Fibroblast of skin of right quadriceps (primary cell): ENCODE results near the gene FILIP1L.
"Not testable (repeated sequence)": the region's sequence is repeated elsewhere in the genome, so short reads cannot be mapped to it uniquely, and the experiment has no call there.

Source experiments
- DNase-seq: peaks from one replicate; pipeline ENCODE4 v3.0.0-alpha.2; 2013

Gene FILIP1L

DNA sequence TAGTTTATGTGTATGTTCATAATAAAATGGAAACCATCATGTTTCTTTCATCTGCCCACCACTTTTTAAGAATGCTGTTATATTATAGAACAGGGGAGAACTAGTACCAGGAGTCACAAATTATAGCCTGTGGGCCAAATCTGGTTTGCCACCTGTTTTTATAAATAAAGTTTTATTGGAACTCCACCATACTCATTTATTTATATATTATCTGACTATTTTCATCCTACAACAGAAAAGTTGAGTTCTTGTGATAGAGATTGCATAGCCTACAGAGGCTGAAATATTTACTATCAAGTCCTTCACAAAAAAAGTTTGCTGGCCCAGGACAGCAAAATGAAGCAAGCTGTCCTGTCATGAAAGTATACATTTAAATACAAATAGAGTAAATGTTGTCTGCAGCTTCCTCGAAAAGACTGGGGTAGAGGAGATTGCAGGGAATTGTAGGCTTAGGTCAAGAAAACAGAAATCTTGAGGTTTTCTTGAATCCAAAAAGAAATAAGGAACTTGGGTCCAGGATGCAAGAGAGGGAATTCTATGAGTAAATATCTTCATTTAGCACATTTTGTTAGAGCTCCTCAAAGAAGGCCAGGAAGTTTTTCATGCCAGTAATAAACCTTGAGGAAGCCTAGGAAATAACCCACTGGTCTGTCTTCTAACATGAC, 41.1 kb downstream of the FILIP1L start:
- DNase-seq, result no peak

DNA sequence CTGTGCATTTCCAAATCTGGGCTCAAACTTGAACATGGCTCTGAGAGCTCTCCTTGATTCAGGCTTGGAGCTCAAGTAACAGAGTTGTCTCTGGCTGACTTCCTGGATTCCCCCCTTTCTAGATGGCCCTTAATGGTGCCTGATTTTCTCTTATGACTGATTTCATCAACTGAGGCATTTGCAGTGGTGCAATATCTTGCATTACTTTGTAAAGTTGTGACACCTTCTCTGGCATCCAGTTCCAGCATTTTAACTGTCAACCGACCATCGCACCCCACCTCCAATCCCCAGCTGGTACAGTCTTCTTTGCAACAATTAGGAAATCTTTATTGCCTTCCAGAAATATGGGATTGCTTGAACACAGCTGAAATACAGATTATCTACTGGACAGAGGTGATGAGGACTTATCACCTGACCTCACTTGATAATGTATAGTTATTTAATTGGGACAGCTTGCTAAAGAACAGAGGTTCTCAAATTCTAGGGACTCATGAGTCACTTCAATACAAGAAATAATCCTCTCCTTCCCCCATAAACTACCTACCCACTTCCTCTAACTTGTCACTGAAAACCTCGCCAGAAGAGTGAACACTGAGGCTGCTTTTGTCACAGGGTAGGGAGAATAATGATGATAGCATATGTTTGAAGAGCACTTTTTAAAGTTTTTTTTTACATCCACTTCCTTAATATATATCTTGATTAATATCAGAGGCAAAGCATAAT, 41.8 kb downstream of the FILIP1L start:
- peak; percentile 67 for DNase-seq

DNA sequence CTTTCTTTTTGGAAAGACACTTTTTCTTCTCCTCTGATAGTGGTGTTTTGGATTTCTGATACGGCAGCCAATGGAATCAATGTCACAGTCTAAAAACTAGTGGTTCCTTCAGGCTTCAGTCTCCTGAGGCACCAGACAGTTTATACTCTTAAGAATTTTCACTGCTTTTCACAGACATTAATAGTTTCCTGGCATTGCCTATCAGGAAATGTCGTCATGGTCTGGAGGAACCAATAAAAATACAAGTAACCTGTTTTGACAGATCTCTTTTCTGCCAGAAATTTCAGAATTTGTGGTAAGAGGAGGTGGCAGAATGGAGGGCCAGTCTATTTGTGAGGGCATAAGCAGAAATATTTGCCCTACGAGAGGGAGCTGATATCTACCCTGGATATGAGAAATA, 44.8 kb downstream of the FILIP1L start:
- no peak for DNase-seq

DNA sequence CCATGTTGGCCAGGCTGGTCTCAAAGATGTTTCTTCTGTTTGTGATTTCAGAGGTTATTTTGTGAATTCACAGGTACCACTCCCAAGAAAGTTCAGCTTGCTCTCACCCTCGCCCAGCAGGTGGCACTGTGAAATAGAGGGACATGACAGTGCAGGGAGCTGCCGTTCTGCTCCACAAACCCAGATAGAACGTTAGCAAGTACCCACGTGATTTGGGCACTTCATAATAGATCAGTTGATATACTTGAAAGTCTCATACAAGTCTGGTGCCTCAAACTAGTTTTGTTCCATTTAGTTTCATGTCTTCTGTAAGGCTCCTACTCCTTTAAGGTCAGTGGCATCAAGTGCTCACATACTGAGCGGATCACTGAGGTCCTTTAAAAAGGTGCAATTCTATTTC, 45.5 kb downstream of the FILIP1L start:
- peak; percentile 74 for DNase-seq

DNA sequence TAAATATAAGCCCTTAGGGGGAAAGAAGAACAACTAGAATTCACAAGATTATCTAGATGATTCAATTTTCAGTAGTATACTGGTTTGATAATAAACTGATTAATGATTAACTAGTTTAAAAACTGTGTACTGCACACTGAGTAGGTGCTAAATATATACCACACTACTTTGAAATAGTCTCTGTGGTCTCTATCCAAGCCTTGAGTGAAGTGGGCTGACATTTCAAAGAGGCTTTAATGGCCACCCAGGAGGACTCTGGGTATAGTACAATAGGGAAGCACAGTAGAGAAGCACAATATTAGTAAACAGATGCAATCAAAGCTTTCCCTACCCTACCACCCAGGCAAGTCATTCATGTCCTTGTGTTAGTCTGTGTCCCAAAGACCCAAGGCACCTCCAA, 46.7 kb downstream of the FILIP1L start:
- no peak for DNase-seq

DNA sequence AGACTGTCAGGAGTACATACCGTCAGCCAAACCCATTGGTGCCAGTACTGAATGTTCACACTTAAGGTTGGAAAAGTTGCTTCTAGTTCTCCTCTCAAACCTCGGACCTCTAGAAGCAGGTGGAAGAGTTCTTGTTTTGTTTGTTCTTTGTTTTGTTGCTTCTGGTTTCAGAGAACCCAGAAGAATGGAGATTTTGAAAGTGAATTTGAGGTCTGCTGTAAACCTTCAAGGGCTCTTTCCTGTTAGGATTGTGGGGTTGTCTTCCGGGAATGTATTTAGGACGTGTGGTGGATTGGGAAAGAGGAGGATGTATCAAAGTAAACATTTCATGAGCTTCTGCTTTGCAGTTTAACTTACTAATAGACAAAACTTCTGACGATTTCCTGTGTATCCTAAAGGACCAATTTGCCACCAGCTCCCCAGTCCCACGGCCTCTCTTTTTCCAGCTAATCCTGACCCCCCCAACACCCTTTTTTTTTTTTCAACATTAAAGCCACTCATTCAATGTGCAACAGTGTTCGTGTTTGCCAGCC, 50.3 kb downstream of the FILIP1L start:
- DNase-seq, result peak; percentile 75

DNA sequence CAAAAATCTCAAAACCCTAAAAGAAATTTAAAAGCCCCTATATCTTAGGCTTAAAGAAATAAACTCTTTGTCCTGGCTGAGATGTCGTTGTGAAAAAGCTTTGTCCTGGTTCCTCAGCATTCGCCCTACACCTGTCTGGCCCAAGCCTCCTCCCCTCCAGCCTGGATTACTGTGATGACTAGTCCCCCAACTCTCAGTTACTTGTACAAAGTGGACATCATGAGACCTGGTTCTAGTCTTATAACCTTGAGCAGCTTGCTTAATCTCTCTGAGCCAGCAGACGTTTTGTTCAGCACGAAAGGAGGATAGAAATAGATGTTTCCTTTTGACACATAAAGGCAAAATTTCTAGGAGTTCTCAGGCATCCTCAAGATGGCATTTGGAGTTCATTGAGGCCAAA, 51.6 kb downstream of the FILIP1L start:
- no peak for DNase-seq

DNA sequence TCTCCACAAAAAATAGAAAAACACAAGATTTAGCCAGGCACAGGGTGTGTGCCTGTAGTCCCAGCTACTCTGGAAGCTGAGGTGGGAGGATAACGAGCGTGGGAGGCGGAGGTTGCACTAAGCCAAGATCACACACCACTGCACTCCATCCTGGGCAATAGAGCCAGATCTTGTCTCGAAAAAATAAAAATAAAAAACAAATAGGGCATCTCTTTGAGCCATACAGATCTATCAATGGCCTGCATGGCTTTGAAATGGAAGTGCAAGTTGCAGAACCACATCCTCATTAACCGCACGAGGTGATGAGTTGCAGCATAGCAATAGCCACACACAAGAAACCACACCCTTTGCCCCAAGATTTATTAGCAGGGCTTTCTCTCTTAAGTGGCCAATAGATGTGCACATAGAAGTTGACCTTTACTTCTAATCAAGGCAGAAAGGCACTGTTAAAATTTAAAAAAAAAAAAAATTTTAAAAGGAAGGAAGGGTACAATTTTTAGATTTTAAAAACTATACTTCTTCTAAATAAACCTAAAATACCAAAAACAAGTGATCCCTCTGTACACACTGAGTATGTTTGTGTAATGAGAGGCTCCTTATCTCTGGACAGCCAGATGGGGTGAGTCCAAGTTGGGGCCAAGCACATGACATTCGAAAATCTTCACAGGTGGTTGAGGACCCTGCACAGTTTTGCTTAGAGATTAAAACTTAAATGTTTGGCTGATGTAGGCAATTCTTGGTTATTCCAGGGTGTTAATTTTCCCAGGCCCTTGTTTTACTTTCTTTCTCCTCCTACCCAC, 53.4 kb downstream of the FILIP1L start:
- no peak for DNase-seq

DNA sequence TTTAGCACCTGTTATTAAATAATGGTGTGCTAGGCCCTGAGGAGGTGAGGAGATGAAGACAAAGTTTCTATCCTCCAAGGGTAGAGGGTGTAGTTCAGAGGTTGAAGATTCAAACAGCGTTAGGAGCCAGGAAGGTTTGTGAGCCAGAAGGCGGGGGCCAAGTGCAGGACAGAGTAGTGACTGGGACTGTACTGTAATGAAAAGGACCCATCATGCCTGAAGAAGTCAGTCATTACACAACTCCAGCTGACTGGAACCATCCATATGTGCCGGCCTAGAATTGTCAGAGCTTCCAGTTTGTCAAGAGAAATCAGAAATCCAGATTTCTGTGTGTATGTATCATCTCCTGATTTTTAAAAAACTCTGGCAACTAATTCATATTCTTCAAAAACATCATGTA, 54.8 kb downstream of the FILIP1L start:
- DNase-seq, result no peak

DNA sequence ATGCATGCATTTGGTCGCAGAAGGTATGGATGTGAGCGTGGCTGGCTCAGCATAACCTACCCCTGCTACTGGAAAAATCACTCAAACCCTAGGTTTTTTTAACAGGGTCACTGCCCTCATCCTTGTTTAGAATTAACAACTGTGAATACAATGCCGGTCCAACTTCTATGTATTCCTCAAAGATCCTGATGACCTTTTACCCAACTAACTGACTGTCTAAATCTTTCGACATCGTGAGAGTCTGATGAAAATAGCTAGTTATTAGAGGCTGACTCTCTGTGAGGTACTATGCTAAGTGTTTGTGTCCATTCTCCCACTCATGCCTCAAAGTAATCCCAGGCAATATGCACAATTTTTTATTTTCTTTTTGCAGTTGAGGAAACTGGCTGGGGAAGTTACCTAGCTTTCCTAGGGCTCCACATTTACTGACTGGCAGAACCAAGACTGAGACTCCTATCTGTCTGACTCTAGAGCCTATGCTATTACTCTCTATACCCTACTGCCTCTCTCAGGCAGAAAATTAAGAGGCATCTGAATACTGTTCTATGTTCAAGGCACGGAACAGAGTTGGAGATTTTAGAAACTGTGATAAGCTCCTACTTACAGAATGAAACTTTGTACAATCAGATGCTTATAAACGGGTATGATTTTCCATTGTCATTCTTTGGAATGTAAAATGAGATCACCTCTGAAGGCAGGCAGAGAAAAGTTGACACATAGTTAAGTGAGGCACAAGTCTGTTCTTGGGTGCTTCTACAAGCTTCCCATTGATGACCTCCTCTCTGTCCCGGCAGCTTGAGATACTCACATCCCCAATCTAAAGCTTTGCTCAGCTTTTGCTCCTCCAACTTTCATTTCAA, 56.4 kb downstream of the FILIP1L start:
- DNase-seq, result no peak

DNA sequence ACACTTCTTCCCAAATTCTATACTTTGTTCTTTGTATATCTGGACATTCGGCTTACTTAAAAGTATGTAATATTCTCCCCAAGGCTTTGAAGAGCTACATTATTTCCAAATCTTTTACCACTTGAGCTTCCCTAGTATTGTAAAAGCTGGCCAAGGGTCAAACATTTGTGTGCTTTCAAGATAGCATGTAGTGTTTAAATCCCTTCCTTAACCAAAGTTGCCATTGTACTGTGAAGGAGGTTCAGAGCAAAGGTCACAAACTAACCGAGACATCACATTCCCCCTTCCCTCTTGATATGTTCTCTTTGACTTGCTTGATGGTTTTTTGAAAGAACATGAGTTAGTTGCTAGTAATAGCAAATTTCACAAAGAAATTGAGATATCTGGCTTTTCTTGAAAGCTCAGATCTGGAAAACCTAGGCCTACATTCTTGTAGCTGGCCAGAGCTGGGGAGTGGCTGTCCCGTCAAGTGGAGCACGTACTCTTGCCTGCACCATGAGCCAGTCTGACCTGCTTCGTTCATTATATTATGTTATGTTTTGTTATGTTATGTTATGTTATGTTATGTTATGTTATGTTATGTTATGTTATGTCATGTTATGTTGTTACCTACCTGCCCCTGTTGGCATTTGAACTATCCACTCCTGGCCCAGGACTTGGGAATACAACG, 60.2 kb downstream of the FILIP1L start:
- no peak for DNase-seq

DNA sequence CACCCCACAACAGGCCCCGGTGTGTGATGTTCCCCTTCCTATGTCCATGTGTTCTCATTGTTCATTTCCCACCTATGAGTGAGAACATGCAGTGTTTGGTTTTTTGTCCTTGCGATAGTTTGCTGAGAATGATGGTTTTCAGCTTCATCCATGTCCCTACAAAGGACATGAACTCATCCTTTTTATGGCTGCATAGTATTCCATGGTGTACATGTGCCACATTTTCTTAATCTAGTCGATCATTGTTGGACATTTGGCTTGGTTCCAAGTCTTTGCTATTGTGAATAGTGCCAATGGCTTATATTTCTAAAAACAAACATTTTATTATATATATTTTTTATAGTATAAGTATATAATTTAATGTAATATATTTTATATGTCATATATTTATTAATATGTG, 62.8 kb downstream of the FILIP1L start:
- not testable (repeated sequence) for DNase-seq

DNA sequence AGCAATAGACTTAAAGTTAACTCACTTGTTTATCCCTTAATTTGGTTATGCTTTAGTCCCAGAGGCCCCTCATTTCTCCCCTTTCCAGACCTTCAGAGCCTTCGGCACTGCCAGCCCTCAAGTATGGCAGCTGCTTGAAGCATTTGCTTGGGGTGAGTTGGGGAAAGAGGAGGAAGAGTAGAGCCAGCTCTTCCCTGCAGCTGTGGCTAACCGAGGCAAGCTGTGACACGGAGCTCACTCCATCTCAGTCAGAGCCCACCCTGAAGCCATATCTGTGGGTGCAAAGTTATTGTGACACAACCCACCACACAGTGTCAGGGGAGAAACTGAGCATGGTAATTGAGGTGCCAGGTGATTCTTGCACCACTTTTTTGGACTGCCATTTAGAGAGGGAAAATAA, 66.1 kb downstream of the FILIP1L start:
- no peak for DNase-seq

DNA sequence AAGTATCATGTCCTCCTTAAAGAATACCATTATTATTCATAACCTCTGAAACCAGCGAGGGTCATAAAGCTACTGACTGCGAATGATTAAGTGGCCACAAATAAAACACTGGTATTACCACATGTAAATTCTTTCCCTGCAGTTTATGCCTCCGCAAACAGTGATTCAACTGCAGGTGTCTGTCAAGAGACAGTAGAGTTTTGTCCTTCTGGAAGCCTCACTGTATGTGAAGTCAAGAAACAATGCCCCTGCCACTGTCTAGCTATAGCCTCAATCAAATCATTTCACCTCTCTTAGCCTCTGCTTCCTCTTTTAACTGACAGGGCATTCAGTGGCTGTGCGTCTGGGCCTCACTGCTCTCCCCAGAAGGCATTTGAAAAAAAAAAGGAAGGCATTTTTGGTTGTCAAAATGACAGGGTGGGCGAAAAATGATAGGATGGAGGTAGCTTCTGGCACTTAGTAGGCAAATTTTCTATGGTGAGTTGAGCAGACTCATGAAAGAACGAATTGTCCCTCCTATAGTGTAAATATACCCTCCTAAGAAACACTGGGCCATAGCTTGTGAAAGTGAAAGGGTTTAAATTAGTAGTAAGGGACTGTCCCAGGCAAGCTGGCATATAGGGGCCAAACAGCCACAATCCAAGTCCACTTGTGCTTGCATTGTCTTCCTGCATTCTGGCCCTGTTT, 66.7 kb downstream of the FILIP1L start:
- peak; percentile 94 for DNase-seq

DNA sequence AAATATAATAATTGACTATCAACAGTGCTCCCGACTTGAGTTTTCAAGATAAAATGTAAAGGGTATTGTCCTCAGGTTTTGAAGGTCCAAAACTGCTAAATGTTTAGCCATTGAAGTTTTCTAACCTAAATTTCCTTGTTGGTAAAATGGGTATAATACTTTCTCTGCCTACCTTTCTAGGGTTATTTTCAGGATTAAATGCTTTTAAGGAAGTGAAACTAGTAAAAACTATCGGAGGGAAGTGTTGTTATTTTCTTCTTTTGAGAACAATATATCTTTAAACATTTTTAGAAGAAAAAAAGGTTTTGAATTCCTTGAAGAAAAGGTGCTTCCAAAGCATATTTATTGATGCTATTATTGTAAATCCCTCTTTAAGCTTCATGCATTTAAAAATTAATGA, 67.3 kb downstream of the FILIP1L start:
- DNase-seq, result no peak

DNA sequence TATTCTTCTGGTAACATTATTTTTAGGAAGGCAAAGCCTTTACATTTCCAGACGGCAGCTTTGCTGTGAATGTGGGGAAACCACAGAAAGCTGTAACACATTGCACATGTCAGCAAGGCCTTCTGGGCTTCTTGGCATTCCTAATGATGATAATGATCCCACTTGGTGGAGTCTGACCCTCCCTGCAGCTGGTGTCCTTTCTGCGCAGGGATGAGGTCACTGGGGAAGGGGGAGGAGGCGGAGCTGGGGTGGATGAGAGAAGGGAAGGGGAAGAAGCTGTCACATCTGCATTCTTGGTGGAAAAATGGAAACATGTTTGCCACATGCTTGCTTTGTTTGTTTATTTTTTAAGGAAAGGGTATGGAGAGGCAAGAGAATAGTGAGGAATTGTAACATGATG, 68.6 kb downstream of the FILIP1L start:
- peak; percentile 99 for DNase-seq

DNA sequence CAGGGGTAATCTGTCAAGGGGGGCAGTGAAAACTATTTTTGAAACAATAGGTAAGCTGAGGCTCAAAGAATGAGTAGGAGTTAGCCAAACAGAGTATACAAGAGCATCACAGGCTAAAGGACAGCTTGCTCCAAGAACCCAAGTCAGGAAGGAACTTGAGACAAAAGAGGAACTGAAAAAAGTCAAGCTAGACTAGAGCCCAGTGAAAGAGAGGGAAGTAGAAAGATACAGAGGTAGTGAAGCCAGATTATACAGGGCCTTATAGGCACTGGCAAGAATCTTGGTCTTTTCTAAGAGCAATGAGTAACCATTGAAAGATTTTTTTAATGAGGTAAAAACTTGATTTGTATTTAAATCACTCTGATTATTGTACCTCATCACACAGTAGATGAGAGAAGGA, 69.9 kb downstream of the FILIP1L start:
- DNase-seq, result no peak

DNA sequence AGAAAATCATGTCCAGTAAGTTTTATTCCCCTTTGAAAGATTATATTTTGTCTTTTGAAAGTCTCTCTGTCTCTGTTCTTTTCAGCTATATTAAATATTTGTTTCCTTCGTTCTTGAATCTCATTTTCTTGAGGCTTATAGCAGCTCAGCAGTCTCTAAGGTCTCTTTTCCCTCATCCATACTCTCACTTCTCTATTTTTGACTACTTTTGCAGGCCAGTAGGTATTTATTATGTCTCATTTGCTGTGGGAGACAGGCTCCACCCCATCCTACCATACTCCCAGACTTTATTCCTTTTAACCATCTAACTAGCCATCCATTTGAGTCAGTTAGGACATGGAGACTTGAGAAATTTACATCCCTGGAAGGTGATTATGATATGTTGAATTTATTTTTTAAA, 71.0 kb downstream of the FILIP1L start:
- no peak for DNase-seq

DNA sequence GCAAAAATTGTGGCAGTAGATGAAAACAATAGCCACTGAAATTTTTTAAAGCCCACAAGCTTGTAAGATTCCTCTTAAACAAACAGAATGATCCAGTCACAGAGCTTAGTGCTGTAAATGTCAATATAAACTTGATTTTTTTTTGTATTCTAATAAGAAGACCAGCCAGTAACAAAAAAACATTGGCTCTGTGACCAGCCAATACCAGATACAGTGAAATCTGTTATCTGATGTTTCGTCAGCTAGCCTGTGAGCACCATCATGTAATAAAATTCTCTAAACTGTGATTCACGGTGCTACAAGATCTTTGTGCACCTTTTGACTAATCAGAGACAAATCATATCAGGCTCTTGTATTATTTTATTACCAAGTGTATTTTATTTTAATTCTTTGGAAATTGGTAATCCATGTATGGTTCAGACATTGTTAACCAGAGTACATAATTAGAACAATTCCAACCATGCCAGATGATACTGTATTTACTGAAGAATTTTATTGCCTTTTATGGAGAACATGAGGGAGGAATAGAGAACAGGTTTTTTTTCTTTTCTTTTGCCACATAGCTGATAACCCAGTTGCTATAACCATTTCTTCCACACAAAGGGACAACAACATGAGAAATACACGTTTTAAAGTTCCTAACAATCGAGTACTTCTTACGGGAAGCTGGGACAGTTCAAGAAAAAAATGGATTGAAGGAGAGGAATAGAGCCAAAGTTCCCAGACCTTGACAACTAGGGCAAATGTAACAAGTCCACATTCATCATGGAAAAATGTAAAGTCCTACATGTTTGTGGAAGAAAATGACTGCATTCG, 71.9 kb downstream of the FILIP1L start:
- peak; percentile 94 for DNase-seq

DNA sequence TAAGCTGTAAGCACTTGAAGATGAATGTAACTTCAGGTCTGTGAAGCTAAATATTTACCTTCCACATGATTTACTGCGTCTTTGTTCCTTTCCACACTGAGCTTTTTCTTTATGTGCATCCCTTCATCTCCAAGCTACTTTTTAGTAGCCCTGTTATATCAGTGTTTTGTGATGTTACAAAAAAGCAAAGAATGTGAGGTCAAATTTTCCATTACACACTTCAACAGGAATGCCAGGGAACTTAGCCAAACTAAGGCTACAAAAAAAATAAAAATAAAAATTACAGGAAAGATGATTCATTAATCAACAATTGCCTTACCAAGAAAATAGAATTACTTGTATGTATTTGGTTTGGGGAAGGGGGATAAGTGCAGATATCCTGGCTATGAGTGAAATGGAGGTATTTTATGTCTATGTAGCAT, 73.0 kb downstream of the FILIP1L start:
- peak; percentile 96 for DNase-seq
